Bronchial epithelial cell (primary cell): ENCODE results near the gene MLXIP. TPM values are rescaled to one million over a fixed set of nuclear protein-coding genes. Genes with fewer than 3 reads are reported as not detected.

Experiments
- DNase-seq: peaks from one replicate; pipeline ENCODE4 v3.0.0-alpha.2; 2010; ENCODE audit warnings: low read depth
- FAIRE-seq: peaks from 2 replicates; lab custom pipeline; 2011; peaks lifted over from hg19 to GRCh38; lab: Jason Lieb, UNC
- H3K27me3 ChIP-seq: 2 replicates; pipeline ENCODE4 v1.5.1; 2011; ENCODE audit warnings: low read length; ENCODE audit not compliant: control insufficient read depth, insufficient read depth
- H3K36me3 ChIP-seq: 2 replicates; pipeline ENCODE4 v1.5.1; 2011; ENCODE audit warnings: low read length; ENCODE audit not compliant: control insufficient read depth, insufficient read depth
- H3K4me3 ChIP-seq: 2 replicates; pipeline ENCODE4 v1.5.1; 2011; ENCODE audit warnings: mild to moderate bottlenecking, low read depth, low read length, control low read depth
- total RNA-seq: library from RNA; depleted of rRNA; stranded (reverse); fragments of >200 nt; gene quantifications from 2 replicates; pipeline ENCODE4 v1.2.1, GENCODE V29; 2014
- TF ChIP-seq, protein P1 (sequence below): IDR thresholded peaks from 2 replicates; pipeline ENCODE4 v1.5.1; 2011; ENCODE audit warnings: mild to moderate bottlenecking, moderate library complexity, low read length, control low read depth, inconsistent platforms; ENCODE audit not compliant: insufficient read depth, severe bottlenecking

MLXIP gene
- total RNA-seq, 1 donor from 2014 or later, result 9.2 TPM

GRCh38 chr12:122161682-122162081, 83.1 kb downstream of the MLXIP start:
- FAIRE-seq, result no peak
- no peak for DNase-seq
- no peaks in the 10 kb centered on the region for H3K27me3 ChIP-seq
- H3K4me3 ChIP-seq, result no peak overlapping the region
- no peaks in the 10 kb centered on the region for H3K36me3 ChIP-seq
- TF ChIP-seq, protein P1, sequence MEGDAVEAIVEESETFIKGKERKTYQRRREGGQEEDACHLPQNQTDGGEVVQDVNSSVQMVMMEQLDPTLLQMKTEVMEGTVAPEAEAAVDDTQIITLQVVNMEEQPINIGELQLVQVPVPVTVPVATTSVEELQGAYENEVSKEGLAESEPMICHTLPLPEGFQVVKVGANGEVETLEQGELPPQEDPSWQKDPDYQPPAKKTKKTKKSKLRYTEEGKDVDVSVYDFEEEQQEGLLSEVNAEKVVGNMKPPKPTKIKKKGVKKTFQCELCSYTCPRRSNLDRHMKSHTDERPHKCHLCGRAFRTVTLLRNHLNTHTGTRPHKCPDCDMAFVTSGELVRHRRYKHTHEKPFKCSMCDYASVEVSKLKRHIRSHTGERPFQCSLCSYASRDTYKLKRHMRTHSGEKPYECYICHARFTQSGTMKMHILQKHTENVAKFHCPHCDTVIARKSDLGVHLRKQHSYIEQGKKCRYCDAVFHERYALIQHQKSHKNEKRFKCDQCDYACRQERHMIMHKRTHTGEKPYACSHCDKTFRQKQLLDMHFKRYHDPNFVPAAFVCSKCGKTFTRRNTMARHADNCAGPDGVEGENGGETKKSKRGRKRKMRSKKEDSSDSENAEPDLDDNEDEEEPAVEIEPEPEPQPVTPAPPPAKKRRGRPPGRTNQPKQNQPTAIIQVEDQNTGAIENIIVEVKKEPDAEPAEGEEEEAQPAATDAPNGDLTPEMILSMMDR, result no peak

DNA sequence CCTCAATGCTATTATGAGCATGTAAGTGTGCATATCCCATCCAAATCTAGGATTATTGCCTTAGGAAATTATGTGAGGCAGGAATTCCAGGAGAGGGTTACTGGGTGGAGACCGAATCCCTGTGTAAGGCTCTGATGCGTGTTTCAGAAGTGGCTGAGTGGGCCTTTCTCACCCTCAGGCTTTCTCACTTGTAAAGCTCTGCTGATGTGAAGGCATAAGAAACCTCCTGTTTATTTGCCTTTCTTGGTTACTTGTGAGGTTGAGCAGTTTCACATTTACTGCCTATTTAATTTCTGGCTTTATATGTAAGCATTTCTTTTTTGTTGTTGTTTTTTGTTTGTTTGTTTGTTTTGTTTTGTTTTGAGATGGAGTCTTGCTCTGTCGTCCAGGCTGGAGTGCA, 84.4 kb downstream of the MLXIP start:
- H3K36me3 ChIP-seq, result no peaks in the 10 kb centered on the region
- no peak overlapping the region for H3K4me3 ChIP-seq
- DNase-seq, result no peak
- no peak for FAIRE-seq
- TF ChIP-seq, protein P1, result no peak
- H3K27me3 ChIP-seq, result no peaks in the 10 kb centered on the region

GRCh38 chr12:122166422-122167349, 88.1 kb downstream of the MLXIP start:
- no peaks in the 10 kb centered on the region for H3K36me3 ChIP-seq
- DNase-seq, result no peak
- TF ChIP-seq, protein P1, result no peak
- no peak overlapping the region for H3K4me3 ChIP-seq
- no peaks in the 10 kb centered on the region for H3K27me3 ChIP-seq
- FAIRE-seq, result no peak

DNA sequence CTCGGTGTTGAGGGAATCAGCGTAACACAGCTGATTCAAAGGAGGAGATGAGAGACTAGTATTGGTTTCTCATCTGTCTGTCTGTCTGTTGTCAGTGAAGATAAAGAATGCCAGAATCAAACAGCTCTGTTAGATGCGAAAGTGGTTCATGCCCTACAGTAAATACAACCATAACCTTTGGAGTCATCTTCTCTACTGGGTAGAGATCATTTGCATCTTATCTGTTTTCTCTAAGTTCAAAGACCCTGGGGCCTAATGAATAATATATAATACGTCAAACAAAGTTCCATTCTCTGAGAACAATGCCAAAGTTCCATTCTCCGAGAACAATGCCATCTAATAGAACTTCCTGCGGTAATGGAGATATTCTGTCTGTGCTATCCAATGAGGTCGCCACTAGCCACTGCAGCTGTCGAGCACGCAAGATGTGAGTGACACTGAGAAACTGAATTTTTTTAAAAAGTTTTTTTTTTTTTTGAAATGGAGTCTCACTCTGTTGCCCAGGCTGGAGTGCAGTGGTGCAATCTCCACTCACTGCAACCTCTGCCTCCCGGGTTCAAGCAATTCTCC, 88.9 kb downstream of the MLXIP start:
- DNase-seq, result no peak
- TF ChIP-seq, protein P1, result no peak
- no peak for FAIRE-seq
- H3K27me3 ChIP-seq, result no peaks in the 10 kb centered on the region
- no peaks in the 10 kb centered on the region for H3K36me3 ChIP-seq
- H3K4me3 ChIP-seq, result no peak overlapping the region

DNA sequence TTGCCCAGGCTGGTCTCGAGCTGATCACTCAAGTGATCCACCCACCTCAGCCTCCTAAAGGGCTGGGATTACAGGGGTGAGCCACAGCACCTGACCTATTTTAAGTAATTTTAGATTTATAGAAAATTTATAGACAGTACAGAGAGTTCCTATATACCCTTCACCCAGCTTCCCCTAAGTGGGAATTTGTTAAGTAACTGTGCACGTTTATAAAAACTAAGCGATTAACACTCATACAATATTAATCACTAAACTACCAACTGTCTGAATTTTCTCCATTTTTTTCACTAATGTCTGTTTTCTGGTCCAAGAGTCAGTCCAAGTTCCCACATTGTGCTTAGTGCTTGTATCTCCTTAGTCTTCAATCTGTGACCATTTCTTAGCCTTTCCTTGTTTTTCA, 89.9 kb downstream of the MLXIP start:
- Histone ChIP-seq H3K4me3 (no peak overlapping the region), H3K36me3 (no peaks in the 10 kb centered on the region), H3K27me3 (no peaks in the 10 kb centered on the region)
- DNase-seq (no peak), FAIRE-seq (no peak)
- TF ChIP-seq, protein P1, result no peak
